Measurements from ENCODE around the gene ASAP2. TPM values are rescaled to one million over a fixed set of nuclear protein-coding genes. Genes with fewer than 3 reads are reported as not detected.

Gene ASAP2
- polyA plus RNA-seq, 1 donor from 2014 or later: 41.0 TPM

- no peaks in the 10 kb centered on the region for H3K27me3 ChIP-seq (ENCODE audit: insufficient read depth, low read depth, low read length)
- H3K4me2 ChIP-seq (ENCODE audit: low read length): no peak overlapping the region
- no peaks in the 10 kb centered on the region for H4K20me1 ChIP-seq (ENCODE audit: insufficient read depth)
- no peak overlapping the region for H3K9ac ChIP-seq (ENCODE audit: low read length)
- no peaks in the 10 kb centered on the region for H3K79me2 ChIP-seq (replicated peaks; ENCODE audit: insufficient read depth, low read length)
- H2AFZ ChIP-seq (ENCODE audit: low read depth, low read length): no peak overlapping the region
- H3K27ac ChIP-seq (ENCODE audit: low read length): no peak overlapping the region
- no peaks in the 10 kb centered on the region for H3F3A ChIP-seq (ENCODE audit: insufficient read depth, low read length, poor library complexity, severe bottlenecking)
- no peaks in the 10 kb centered on the region for H3K9me3 ChIP-seq (ENCODE audit: low read length)
- no peaks in the 10 kb centered on the region for H3K36me3 ChIP-seq (ENCODE audit: insufficient read depth, low read length)
- H3K9me2 ChIP-seq (ENCODE audit: insufficient read depth, low read length): no peaks in the 10 kb centered on the region
- H3K4me3 ChIP-seq (ENCODE audit: low read length): no peak overlapping the region
- TF ChIP-seq EP300 (conservative IDR thresholded peaks at IDR 0.05; ENCODE audit: poor library complexity, severe bottlenecking) (no peak), POLR2AphosphoS5 (IDR thresholded peaks at IDR 0.05) (no peak), SMC3 (conservative IDR thresholded peaks at IDR 0.05; ENCODE audit: poor library complexity) (no peak), TAF1 (IDR thresholded peaks at IDR 0.05; ENCODE audit: low read depth) (no peak), REST (IDR thresholded peaks at IDR 0.05; ENCODE audit: borderline replicate concordance) (no peak), RAD21 (conservative IDR thresholded peaks at IDR 0.05) (no peak), CTCF (IDR thresholded peaks at IDR 0.05; ENCODE audit: poor library complexity, severe bottlenecking) (no peak), MXI1 (conservative IDR thresholded peaks at IDR 0.05; ENCODE audit: poor library complexity, severe bottlenecking) (no peak), EZH2 (IDR thresholded peaks at IDR 0.05; ENCODE audit: borderline replicate concordance, insufficient read depth, low read length, poor library complexity, severe bottlenecking) (no peak)
These were observed 125.7 kb downstream of the ASAP2 start for GRCh38 chr2:9332136-9332852.

- H3K9me3 ChIP-seq (ENCODE audit: low read length): no peaks in the 10 kb centered on the region
- no peak overlapping the region for H2AFZ ChIP-seq (ENCODE audit: low read depth, low read length)
- TF ChIP-seq TAF1 (IDR thresholded peaks at IDR 0.05; ENCODE audit: low read depth) (no peak), POLR2AphosphoS5 (IDR thresholded peaks at IDR 0.05) (no peak), MXI1 (conservative IDR thresholded peaks at IDR 0.05; ENCODE audit: poor library complexity, severe bottlenecking) (no peak), EZH2 (IDR thresholded peaks at IDR 0.05; ENCODE audit: borderline replicate concordance, insufficient read depth, low read length, poor library complexity, severe bottlenecking) (no peak), SMC3 (conservative IDR thresholded peaks at IDR 0.05; ENCODE audit: poor library complexity) (no peak), EP300 (conservative IDR thresholded peaks at IDR 0.05; ENCODE audit: poor library complexity, severe bottlenecking) (no peak), RAD21 (conservative IDR thresholded peaks at IDR 0.05) (no peak), REST (IDR thresholded peaks at IDR 0.05; ENCODE audit: borderline replicate concordance) (no peak), CTCF (IDR thresholded peaks at IDR 0.05; ENCODE audit: poor library complexity, severe bottlenecking) (no peak)
- H3K9me2 ChIP-seq (ENCODE audit: insufficient read depth, low read length): no peaks in the 10 kb centered on the region
- no peak overlapping the region for H3K4me3 ChIP-seq (ENCODE audit: low read length)
- H3K9ac ChIP-seq (ENCODE audit: low read length): no peak overlapping the region
- no peaks in the 10 kb centered on the region for H4K20me1 ChIP-seq (ENCODE audit: insufficient read depth)
- H3F3A ChIP-seq (ENCODE audit: insufficient read depth, low read length, poor library complexity, severe bottlenecking): no peaks in the 10 kb centered on the region
- no peak overlapping the region for H3K4me2 ChIP-seq (ENCODE audit: low read length)
- H3K79me2 ChIP-seq (replicated peaks; ENCODE audit: insufficient read depth, low read length): no peaks in the 10 kb centered on the region
- no peak overlapping the region for H3K27ac ChIP-seq (ENCODE audit: low read length)
- no peaks in the 10 kb centered on the region for H3K27me3 ChIP-seq (ENCODE audit: insufficient read depth, low read depth, low read length)
- H3K36me3 ChIP-seq (ENCODE audit: insufficient read depth, low read length): no peaks in the 10 kb centered on the region
These were observed 126.2 kb downstream of the ASAP2 start for GRCh38 chr2:9332853-9333245.
